Coronary artery (tissue), 2 donors: Measurements from ENCODE around the gene SLC51B.
"Not testable (repeated sequence)": the region's sequence is repeated elsewhere in the genome, so short reads cannot be mapped to it uniquely, and the experiment has no call there.

Source experiments
- DNase-seq: peaks from one replicate; pipeline ENCODE4 v3.0.0-alpha.2; 2017; ENCODE audit warnings: low spot score
- H3K27ac ChIP-seq, 2 donors: fragments of 200-600 bp; sonication (generic); one replicate each; pipeline ENCODE4 v1.5.1; 2016 to 2019
- H3K4me3 ChIP-seq: fragments of 200-600 bp; sonication (generic); 2 replicates; pipeline ENCODE4 v1.5.1; 2016; ENCODE audit warnings: mild to moderate bottlenecking, moderate library complexity
- CTCF ChIP-seq: fragments of 200-600 bp; sonication (generic); IDR thresholded peaks from one replicate; pipeline ENCODE4 v1.5.1; 2019; ENCODE audit warnings: antibody characterized with exemption

Gene SLC51B

GRCh38 chr15:65044724-65045481, at the start of gene SLC51B:
Gene SLC51B, plus strand, starts transcription at chr15:65045387. Its CDS starts 4,618 bp downstream, at chr15:65050005.
- Histone ChIP-seq H3K27ac (no peak within 1 kb of the TSS), H3K4me3 (no peak within 1 kb of the TSS)
- TF ChIP-seq CTCF: no peak
- DNase-seq: no peak

- no peak for TF ChIP-seq CTCF
- no peak overlapping the region for H3K27ac ChIP-seq
- no peak for DNase-seq
Measured at GRCh38 chr15:64997066-64997465, 48.1 kb upstream of the SLC51B start.

GRCh38 chr15:64997745-64998375, 47.3 kb upstream of the SLC51B start:
- no peak for TF ChIP-seq CTCF
- no peak overlapping the region for H3K27ac ChIP-seq

More at GRCh38 chr15:64997066-64997465, 48.1 kb upstream of the SLC51B start:
- H3K4me3 ChIP-seq: no peak overlapping the region

GRCh38 chr15:65004993-65005392, 40.2 kb upstream of the SLC51B start:
- TF ChIP-seq CTCF: no peak
- no peak overlapping the region for H3K4me3 ChIP-seq
- H3K27ac ChIP-seq: no peak overlapping the region
- DNase-seq: no peak

More at GRCh38 chr15:64997745-64998375, 47.3 kb upstream of the SLC51B start:
- DNase-seq: no peak
- no peak overlapping the region for H3K4me3 ChIP-seq

GRCh38 chr15:65006876-65007275, 38.3 kb upstream of the SLC51B start:
- no peak for TF ChIP-seq CTCF
- Histone ChIP-seq H3K4me3 (no peak overlapping the region), H3K27ac (no peak overlapping the region)
- DNase-seq: no peak

GRCh38 chr15:65008983-65009382, 36.2 kb upstream of the SLC51B start:
- DNase-seq: no peak
- TF ChIP-seq CTCF: no peak
- H3K27ac ChIP-seq: no peak overlapping the region
- no peak overlapping the region for H3K4me3 ChIP-seq

- H3K27ac ChIP-seq, DNase-seq, H3K4me3 ChIP-seq: not testable (repeated sequence)
Measured at GRCh38 chr15:65011198-65011597, 34.0 kb upstream of the SLC51B start.
